AG04450 (cell line): Measurements from ENCODE around the gene KTN1. TPM values are rescaled to one million over a fixed set of nuclear protein-coding genes. Genes with fewer than 3 reads are reported as not detected.

Experiments
- CTCF ChIA-PET: fragments of 300-600, 350-600 bp; formaldehyde crosslinking; extraction: SDS; loops from one replicate; lab custom pipeline; 2022; ENCODE audit warnings: antibody characterized with exemption, inconsistent platforms; lab: Charles Lee
- POLR2A ChIA-PET: fragments of 350-600 bp; formaldehyde crosslinking; extraction: SDS; loops from one replicate; lab custom pipeline; 2021; ENCODE audit warnings: antibody characterized with exemption, inconsistent platforms; lab: Yijun Ruan, JAX
- DNase-seq: peaks from one replicate; pipeline ENCODE4 v3.0.0-alpha.2; 2011; ENCODE audit warnings: low read depth, low spot score
- H3K27ac ChIP-seq: one replicate; pipeline ENCODE4 v1.5.1; 2012; ENCODE audit warnings: low read depth, low read length, control low read depth
- H3K27me3 ChIP-seq: one replicate; pipeline ENCODE4 v1.6.0; 2012; ENCODE audit warnings: low read length; ENCODE audit not compliant: control insufficient read depth, insufficient read depth
- H3K4me3 ChIP-seq: 2 replicates; pipeline ENCODE4 v1.5.1; 2011; ENCODE audit warnings: mild to moderate bottlenecking, low read depth, low read length, control low read depth
- H3K9me3 ChIP-seq: 2 replicates; pipeline ENCODE4 v1.5.1; 2012; ENCODE audit warnings: low read length; ENCODE audit not compliant: control insufficient read depth, insufficient read depth
- CTCF ChIP-seq: IDR thresholded peaks from 2 replicates; pipeline ENCODE4 v1.5.1; 2011; ENCODE audit warnings: low read depth, low read length, control low read depth, inconsistent platforms
- polyA plus RNA-seq: library from polyadenylated mRNA; depleted of rRNA; stranded (reverse); fragments of >200 nt; gene quantifications from 2 replicates; pipeline ENCODE4 v1.2.3, GENCODE V29; 2011

Gene KTN1
- polyA plus RNA-seq, 1 experiment, result 129 TPM

GRCh38 chr14:55698051-55698450, 118.0 kb downstream of the KTN1 start:
- TF ChIP-seq CTCF, result no peak
- H3K4me3 ChIP-seq, result no peak overlapping the region
- CTCF ChIA-PET, result interaction anchor here (1.0 kb wide), 1 partner anchor 252 kb away, joined by 4 read pairs; no protein-coding TSS in a partner anchor

GRCh38 chr14:55699131-55700057, 119.4 kb downstream of the KTN1 start:
- no peak overlapping the region for H3K27ac ChIP-seq
- CTCF ChIA-PET, result no interaction called here

More at GRCh38 chr14:55698051-55698450, 118.0 kb downstream of the KTN1 start:
- Histone ChIP-seq H3K27me3 (no peaks in the 10 kb centered on the region), H3K9me3 (no peaks in the 10 kb centered on the region), H3K27ac (no peak overlapping the region)
- POLR2A ChIA-PET, result no interaction called here
- DNase-seq, result no peak

GRCh38 chr14:55701638-55702037, 121.6 kb downstream of the KTN1 start:
- no peak for DNase-seq
- ChIA-PET CTCF (interaction anchor here (0.9 to 1.6 kb wide), 3 partner anchors 256 to 786 kb away, joined by 3 to 5 read pairs (median 4); no protein-coding TSS in a partner anchor), POLR2A (no interaction called here)
- Histone ChIP-seq H3K27me3 (no peaks in the 10 kb centered on the region), H3K4me3 (no peak overlapping the region), H3K9me3 (no peaks in the 10 kb centered on the region), H3K27ac (no peak overlapping the region)
- no peak for TF ChIP-seq CTCF

More at GRCh38 chr14:55699131-55700057, 119.4 kb downstream of the KTN1 start:
- no peak for TF ChIP-seq CTCF
- no peaks in the 10 kb centered on the region for H3K9me3 ChIP-seq
- H3K27me3 ChIP-seq, result no peaks in the 10 kb centered on the region
- POLR2A ChIA-PET, result no interaction called here
- H3K4me3 ChIP-seq, result no peak overlapping the region
- DNase-seq, result no peak

GRCh38 chr14:55702511-55702910, 122.5 kb downstream of the KTN1 start:
- CTCF ChIA-PET, result interaction anchor here (0.9 to 1.6 kb wide), 3 partner anchors 256 to 785 kb away, joined by 3 to 5 read pairs (median 4); no protein-coding TSS in a partner anchor
- DNase-seq, result no peak
- Histone ChIP-seq H3K27me3 (no peaks in the 10 kb centered on the region), H3K9me3 (no peaks in the 10 kb centered on the region), H3K4me3 (no peak overlapping the region), H3K27ac (no peak overlapping the region)
- POLR2A ChIA-PET, result no interaction called here
- TF ChIP-seq CTCF, result no peak

GRCh38 chr14:55704654-55705053, 124.6 kb downstream of the KTN1 start:
- Histone ChIP-seq H3K27ac (no peak overlapping the region), H3K27me3 (no peaks in the 10 kb centered on the region), H3K9me3 (no peaks in the 10 kb centered on the region), H3K4me3 (no peak overlapping the region)
- POLR2A ChIA-PET, result no interaction called here
- CTCF ChIA-PET, result interaction anchor here (0.8 to 6.3 kb wide), 2 partner anchors 769 to 782 kb away, joined by 3 to 47 read pairs; no protein-coding TSS in a partner anchor
- no peak for TF ChIP-seq CTCF
- DNase-seq, result no peak
